ENCODE data around the gene SV2A. TPM values are rescaled to one million over a fixed set of nuclear protein-coding genes. Genes with fewer than 3 reads are reported as not detected.
"Not testable (repeated sequence)": the region's sequence is repeated elsewhere in the genome, so short reads cannot be mapped to it uniquely, and the experiment has no call there.

The SV2A gene
- total RNA-seq, 2 donors from 2014 or later, result 22.7 to 24.3 TPM

DNA sequence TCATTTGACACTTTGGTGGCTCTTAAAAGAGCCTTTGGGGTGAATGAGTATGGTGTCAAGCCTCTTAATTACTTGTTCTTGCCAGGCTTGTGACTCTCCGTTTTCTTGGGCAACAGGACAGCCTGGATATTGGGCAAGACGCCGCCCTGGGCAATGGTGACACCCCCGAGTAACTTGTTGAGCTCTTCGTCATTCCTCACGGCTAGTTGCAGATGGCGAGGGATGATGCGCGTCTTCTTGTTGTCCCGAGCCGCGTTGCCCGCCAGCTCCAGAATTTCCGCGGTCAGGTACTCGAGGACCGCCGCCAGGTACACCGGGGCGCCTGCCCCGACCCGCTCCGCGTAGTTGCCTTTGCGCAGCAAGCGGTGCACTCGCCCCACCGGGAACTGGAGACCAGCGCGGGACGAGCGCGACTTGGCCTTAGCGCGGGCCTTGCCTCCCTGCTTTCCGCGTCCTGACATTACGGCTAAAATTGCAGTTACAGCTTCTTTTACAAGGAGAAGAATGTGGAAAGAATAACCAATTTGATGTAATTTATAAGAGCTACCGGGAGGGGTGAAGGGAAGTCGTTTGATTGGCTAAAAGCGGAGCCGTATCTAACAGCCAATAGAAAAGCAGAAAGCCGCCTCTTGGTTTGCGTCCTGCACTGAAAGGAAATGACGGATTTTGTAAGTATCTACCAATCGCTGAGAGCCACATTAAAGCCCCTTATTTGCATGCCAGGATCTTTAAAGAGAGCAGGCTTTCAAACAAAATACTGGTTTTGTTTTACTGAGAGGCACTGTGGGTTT is 30.0 kb downstream of the SV2A start:
- H3K4me1 ChIP-seq (ENCODE audit: control insufficient read depth in 1 of 2, low read depth in 2 of 2), result peaks cover 6 to 21% of the 10 kb centered on the region in 2 donors
- ATAC-seq (ENCODE audit: insufficient number of reproducible peaks, low FRiP score, low read depth) (peak; percentile 87), DNase-seq (ENCODE audit: low spot score) (peak; percentile 69)
- H3K9me3 ChIP-seq, result no peaks in the 10 kb centered on the region
- peak overlapping the region; percentile 88 to 100 for H3K27ac ChIP-seq
- TF ChIP-seq, protein P1, sequence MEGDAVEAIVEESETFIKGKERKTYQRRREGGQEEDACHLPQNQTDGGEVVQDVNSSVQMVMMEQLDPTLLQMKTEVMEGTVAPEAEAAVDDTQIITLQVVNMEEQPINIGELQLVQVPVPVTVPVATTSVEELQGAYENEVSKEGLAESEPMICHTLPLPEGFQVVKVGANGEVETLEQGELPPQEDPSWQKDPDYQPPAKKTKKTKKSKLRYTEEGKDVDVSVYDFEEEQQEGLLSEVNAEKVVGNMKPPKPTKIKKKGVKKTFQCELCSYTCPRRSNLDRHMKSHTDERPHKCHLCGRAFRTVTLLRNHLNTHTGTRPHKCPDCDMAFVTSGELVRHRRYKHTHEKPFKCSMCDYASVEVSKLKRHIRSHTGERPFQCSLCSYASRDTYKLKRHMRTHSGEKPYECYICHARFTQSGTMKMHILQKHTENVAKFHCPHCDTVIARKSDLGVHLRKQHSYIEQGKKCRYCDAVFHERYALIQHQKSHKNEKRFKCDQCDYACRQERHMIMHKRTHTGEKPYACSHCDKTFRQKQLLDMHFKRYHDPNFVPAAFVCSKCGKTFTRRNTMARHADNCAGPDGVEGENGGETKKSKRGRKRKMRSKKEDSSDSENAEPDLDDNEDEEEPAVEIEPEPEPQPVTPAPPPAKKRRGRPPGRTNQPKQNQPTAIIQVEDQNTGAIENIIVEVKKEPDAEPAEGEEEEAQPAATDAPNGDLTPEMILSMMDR (IDR thresholded peaks at IDR 0.05), result no peak
- H3K36me3 ChIP-seq, result no peaks in the 10 kb centered on the region
- H3K27me3 ChIP-seq (replicated peaks; ENCODE audit: insufficient read depth), result no peaks in the 10 kb centered on the region
- peak overlapping the region; percentile 76 for H3K4me3 ChIP-seq

DNA sequence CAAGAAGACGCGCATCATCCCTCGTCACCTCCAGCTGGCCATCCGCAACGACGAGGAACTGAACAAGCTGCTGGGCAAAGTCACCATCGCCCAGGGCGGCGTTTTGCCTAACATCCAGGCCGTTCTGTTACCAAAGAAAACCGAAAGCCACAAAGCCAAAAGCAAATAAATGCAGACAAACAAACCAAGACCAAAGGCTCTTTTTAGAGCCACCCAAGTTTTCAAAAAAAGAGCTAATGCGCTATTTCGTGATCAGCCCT is 30.5 kb downstream of the SV2A start:
- not testable (repeated sequence) for DNase-seq (ENCODE audit: low spot score); H3K9me3 ChIP-seq; H3K36me3 ChIP-seq; H3K27me3 ChIP-seq (replicated peaks; ENCODE audit: insufficient read depth); ATAC-seq (ENCODE audit: insufficient number of reproducible peaks, low FRiP score, low read depth)
- H3K4me1 ChIP-seq (ENCODE audit: control insufficient read depth in 1 of 2, low read depth in 2 of 2), result peaks cover 6 to 21% of the 10 kb centered on the region in 2 donors
- peak overlapping the region; percentile 88 to 100 for H3K27ac ChIP-seq
- peak overlapping the region; percentile 76 for H3K4me3 ChIP-seq

DNA sequence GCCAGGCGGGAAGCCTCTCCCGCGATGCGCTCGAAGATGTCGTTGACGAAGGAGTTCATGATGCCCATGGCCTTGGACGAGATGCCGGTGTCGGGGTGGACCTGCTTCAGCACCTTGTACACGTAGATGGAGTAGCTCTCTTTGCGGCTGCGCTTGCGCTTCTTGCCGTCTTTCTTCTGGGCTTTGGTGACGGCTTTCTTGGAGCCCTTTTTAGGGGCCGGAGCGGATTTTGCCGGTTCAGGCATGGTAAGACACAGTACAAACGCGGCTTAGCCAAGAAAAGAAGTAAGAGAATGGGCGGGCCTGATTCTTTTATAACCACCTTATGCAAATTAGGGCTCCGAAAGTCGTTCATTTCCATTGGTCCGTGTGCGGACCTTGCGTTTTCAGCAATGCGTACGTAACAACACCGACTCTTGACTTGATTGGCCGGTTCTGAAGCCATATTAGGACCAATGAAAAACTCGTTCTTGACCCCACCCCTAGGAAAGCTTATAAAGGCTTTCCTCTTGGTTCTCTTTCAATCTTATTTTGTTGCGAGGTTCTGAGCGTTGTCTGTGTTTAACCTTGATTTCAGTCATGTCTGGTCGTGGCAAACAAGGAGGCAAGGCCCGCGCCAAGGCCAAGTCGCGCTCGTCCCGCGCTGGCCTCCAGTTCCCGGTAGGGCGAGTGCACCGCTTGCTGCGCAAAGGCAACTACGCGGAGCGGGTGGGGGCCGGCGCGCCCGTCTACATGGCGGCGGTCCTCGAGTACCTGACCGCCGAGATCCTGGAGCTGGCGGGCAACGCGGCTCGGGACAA is 31.0 kb downstream of the SV2A start:
- no peaks in the 10 kb centered on the region for H3K27me3 ChIP-seq (replicated peaks; ENCODE audit: insufficient read depth)
- H3K27ac ChIP-seq, result peak overlapping the region; percentile 88 to 100
- no peaks in the 10 kb centered on the region for H3K9me3 ChIP-seq
- TF ChIP-seq, protein P1 (IDR thresholded peaks at IDR 0.05), result no peak
- DNase-seq (ENCODE audit: low spot score), result peak; percentile 80
- peaks cover 6 to 21% of the 10 kb centered on the region in 2 donors for H3K4me1 ChIP-seq (ENCODE audit: control insufficient read depth in 1 of 2, low read depth in 2 of 2)
- ATAC-seq (ENCODE audit: insufficient number of reproducible peaks, low FRiP score, low read depth), result peak; percentile 85
- no peaks in the 10 kb centered on the region for H3K36me3 ChIP-seq
- peak overlapping the region; percentile 76 for H3K4me3 ChIP-seq

DNA sequence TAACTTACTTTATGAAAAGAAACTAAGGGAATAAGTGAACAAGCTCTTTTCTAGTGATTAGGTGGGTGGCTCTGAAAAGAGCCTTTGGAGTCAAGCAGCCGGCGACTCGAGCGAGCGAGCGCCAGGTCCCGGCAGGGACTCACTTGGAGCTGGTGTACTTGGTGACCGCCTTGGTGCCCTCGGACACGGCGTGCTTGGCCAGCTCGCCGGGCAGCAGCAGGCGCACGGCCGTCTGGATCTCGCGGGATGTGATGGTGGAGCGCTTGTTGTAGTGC is 31.6 kb downstream of the SV2A start:
- peaks cover 6 to 21% of the 10 kb centered on the region in 2 donors for H3K4me1 ChIP-seq (ENCODE audit: control insufficient read depth in 1 of 2, low read depth in 2 of 2)
- H3K9me3 ChIP-seq; H3K36me3 ChIP-seq; ATAC-seq (ENCODE audit: insufficient number of reproducible peaks, low FRiP score, low read depth); DNase-seq (ENCODE audit: low spot score); H3K27me3 ChIP-seq (replicated peaks; ENCODE audit: insufficient read depth): not testable (repeated sequence)
- H3K4me3 ChIP-seq, result peak overlapping the region; percentile 76
- peak overlapping the region; percentile 88 to 100 for H3K27ac ChIP-seq

DNA sequence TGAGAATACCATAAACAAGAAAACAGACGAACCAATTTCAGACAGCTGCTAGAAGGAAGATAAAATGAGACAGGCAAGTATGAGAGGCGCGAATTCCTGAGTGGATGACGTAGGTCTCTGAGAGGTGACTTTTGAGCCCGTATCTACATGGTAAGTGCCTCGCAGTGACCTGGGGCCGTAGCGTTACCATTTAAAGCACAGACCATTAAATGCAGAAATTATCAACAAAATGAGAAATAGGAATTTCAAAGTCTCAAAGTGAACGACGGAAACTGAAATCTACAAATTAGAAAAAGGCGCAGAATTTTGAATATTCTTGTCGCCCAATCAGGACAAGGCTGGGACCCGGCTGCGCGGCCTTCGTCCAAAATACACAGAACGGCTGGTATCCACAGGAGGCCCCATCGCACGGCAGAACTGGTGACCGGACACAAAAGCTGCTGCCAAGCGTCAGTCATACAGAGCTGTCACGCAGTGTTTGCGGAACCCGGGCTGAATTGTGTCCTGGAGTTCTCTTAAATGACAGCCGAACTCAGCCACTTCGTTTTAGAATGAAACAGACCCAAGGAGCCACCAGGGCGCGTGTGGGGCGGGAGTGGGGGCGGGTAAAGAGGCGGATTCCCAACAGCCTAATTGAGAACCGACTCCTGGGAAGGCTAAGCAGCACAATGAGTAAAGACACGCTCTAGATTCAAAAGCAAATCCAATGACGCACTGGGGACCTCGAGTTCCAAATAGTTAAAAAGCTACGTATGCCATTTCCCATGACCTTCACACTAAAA is 32.1 kb downstream of the SV2A start:
- Histone ChIP-seq H3K4me1 (ENCODE audit: control insufficient read depth in 1 of 2, low read depth in 2 of 2) (peaks cover 6 to 21% of the 10 kb centered on the region in 2 donors), H3K36me3 (no peaks in the 10 kb centered on the region), H3K4me3 (peak overlapping the region; percentile 76), H3K27ac (peak overlapping the region; percentile 88 to 100), H3K27me3 (replicated peaks; ENCODE audit: insufficient read depth) (no peaks in the 10 kb centered on the region), H3K9me3 (no peaks in the 10 kb centered on the region)
- TF ChIP-seq, protein P1 (IDR thresholded peaks at IDR 0.05), result no peak
- DNase-seq (ENCODE audit: low spot score) (peak; percentile 66), ATAC-seq (ENCODE audit: insufficient number of reproducible peaks, low FRiP score, low read depth) (peak; percentile 1)
